PFSK-1 (cell line): ENCODE results near the gene CHL1.

Experiments
- FOXP2 ChIP-seq: optimal IDR thresholded peaks from 2 replicates; pipeline ENCODE3; 2011; ENCODE audit warnings: borderline replicate concordance, control low read depth, inconsistent platforms; ENCODE audit not compliant: insufficient read depth; ENCODE audit errors: extremely low read length, extremely low read depth
- POLR2AphosphoS5 ChIP-seq: IDR thresholded peaks from 2 replicates; pipeline ENCODE4 v1.6.1; 2012; ENCODE audit warnings: low read depth, mild to moderate bottlenecking, control low read depth, low read length, moderate library complexity
- REST ChIP-seq, 2 experiments: IDR thresholded peaks; 2 replicates each; pipeline versions ENCODE4 v1.6.1 to v1.8.0; 2011 to 2012; ENCODE audit warnings: low read depth in 2 of 2, low read length in 2 of 2, control low read depth in 1 of 2, inconsistent platforms in 1 of 2, mild to moderate bottlenecking in 1 of 2, moderate library complexity in 1 of 2; ENCODE audit not compliant: insufficient read depth in 1 of 2
- SIN3A ChIP-seq: IDR thresholded peaks from 2 replicates; pipeline ENCODE4 v1.6.1; 2012; ENCODE audit warnings: mild to moderate bottlenecking, low read length, moderate library complexity, borderline replicate concordance; ENCODE audit not compliant: insufficient read depth
- TAF1 ChIP-seq: IDR thresholded peaks from 2 replicates; pipeline ENCODE4 v1.6.1; 2012; ENCODE audit warnings: low read length, control low read depth, borderline replicate concordance; ENCODE audit not compliant: insufficient read depth

GRCh38 chr3:204102-204501 is 7.5 kb downstream of the CHL1 start:
- TF ChIP-seq REST (IDR thresholded peaks at IDR 0.05; ENCODE audit: insufficient read depth in 1 of 2, low read depth in 2 of 2, low read length in 2 of 2) (no peak), TAF1 (no peak), POLR2AphosphoS5 (no peak), FOXP2 (no peak), SIN3A (no peak)
